IMR-90 (cell line): Measurements from ENCODE around the gene MAML2. TPM values are rescaled to one million over a fixed set of nuclear protein-coding genes. Genes with fewer than 3 reads are reported as not detected.

ENCODE experiments used
- ATAC-seq: fragments of 200-7000 bp; cut with Tn5 transposase; 2 replicates; pipeline ENCODE4 v1.9.1; 2020; ENCODE audit warnings: low read depth, mild to moderate bottlenecking, moderate library complexity
- BruUV-seq: library from RNA; stranded (reverse); fragments of 400-500 nt; replicated peaks from 2 replicates; lab custom pipeline; 2021; lab: Mats Ljungman, UMichigan
- CTCF ChIA-PET: fragments of 300-600 bp; formaldehyde crosslinking; extraction: SDS; loops from one replicate; lab custom pipeline; 2021; ENCODE audit warnings: antibody characterized with exemption; lab: Yijun Ruan, JAX
- POLR2A ChIA-PET: fragments of 300-600 bp; sonication (Branson Sonifier 250); formaldehyde crosslinking; loops from one replicate; lab custom pipeline; 2022; ENCODE audit warnings: antibody characterized with exemption; ENCODE audit not compliant: unreplicated experiment; lab: Charles Lee
- DNase-seq: peaks from one replicate; pipeline ENCODE4 v3.0.0; 2013
- H2AFZ ChIP-seq: replicated peaks from 2 replicates; pipeline ENCODE3; 2013; ENCODE audit warnings: low read length, mild to moderate bottlenecking; ENCODE audit not compliant: poor library complexity
- H2AK5ac ChIP-seq: 2 replicates; pipeline ENCODE4 v1.6.1; 2013; ENCODE audit warnings: low read depth, low read length, inconsistent platforms
- H2AK9ac ChIP-seq: replicated peaks from 2 replicates; pipeline ENCODE3; 2013; ENCODE audit warnings: mild to moderate bottlenecking, low read depth, low read length, moderate library complexity; ENCODE audit not compliant: poor library complexity
- H2BK120ac ChIP-seq: 2 replicates; pipeline ENCODE4 v1.6.1; 2013; ENCODE audit warnings: low read depth, low read length, inconsistent platforms
- H2BK15ac ChIP-seq: 3 replicates; pipeline ENCODE4 v1.6.1; 2013; ENCODE audit warnings: low read depth, low read length, inconsistent platforms
- H2BK20ac ChIP-seq: 2 replicates; pipeline ENCODE4 v1.6.1; 2013; ENCODE audit warnings: low read depth, mild to moderate bottlenecking, inconsistent platforms, low read length, moderate library complexity
- H2BK5ac ChIP-seq: 2 replicates; pipeline ENCODE4 v1.6.1; 2013; ENCODE audit warnings: mild to moderate bottlenecking, low read depth, low read length, inconsistent platforms; ENCODE audit not compliant: poor library complexity, severe bottlenecking
- H3K14ac ChIP-seq: replicated peaks from 2 replicates; pipeline ENCODE4 v1.6.1; 2013; ENCODE audit warnings: low read depth, low read length, inconsistent platforms
- H3K18ac ChIP-seq: 2 replicates; pipeline ENCODE4 v1.6.1; 2013; ENCODE audit warnings: low read depth, low read length, control low read depth
- H3K23ac ChIP-seq: 2 replicates; pipeline ENCODE4 v1.6.1; 2013; ENCODE audit warnings: low read depth, low read length, inconsistent platforms
- H3K27ac ChIP-seq: 2 replicates; pipeline ENCODE4 v1.5.1; 2013; ENCODE audit warnings: mild to moderate bottlenecking, control low read depth, low read length; ENCODE audit not compliant: insufficient read depth
- H3K27me3 ChIP-seq: 2 replicates; pipeline ENCODE4 v1.6.1; 2013; ENCODE audit warnings: low read length; ENCODE audit not compliant: control insufficient read depth, insufficient read depth
- H3K36me3 ChIP-seq: 2 replicates; pipeline ENCODE4 v1.6.1; 2013; ENCODE audit warnings: low read length, mixed read lengths; ENCODE audit not compliant: control insufficient read depth, insufficient read depth
- H3K4ac ChIP-seq: 2 replicates; pipeline ENCODE4 v1.6.1; 2013; ENCODE audit warnings: low read depth, low read length, inconsistent platforms
- H3K4me1 ChIP-seq: 2 replicates; pipeline ENCODE4 v1.6.1; 2013; ENCODE audit warnings: low read length, mixed read lengths; ENCODE audit not compliant: control insufficient read depth, insufficient read depth
- H3K4me2 ChIP-seq: 2 replicates; pipeline ENCODE4 v1.6.1; 2013; ENCODE audit warnings: low read depth, mild to moderate bottlenecking, control low read depth, low read length, moderate library complexity
- H3K4me3 ChIP-seq: 2 replicates; pipeline ENCODE4 v1.5.1; 2013; ENCODE audit warnings: low read depth, mild to moderate bottlenecking, control low read depth, low read length, moderate library complexity; ENCODE audit not compliant: insufficient read depth
- H3K56ac ChIP-seq: 2 replicates; pipeline ENCODE4 v1.6.1; 2013; ENCODE audit warnings: low read length, inconsistent platforms; ENCODE audit not compliant: insufficient read depth; ENCODE audit errors: extremely low read depth
- H3K79me1 ChIP-seq, 2 experiments: 2 replicates each; pipeline ENCODE4 v1.6.1; 2013; ENCODE audit warnings: low read length in 2 of 2, inconsistent platforms in 1 of 2, low read depth in 1 of 2
- H3K9ac ChIP-seq: 2 replicates; pipeline ENCODE4 v1.6.1; 2013; ENCODE audit warnings: low read depth, low read length, control low read depth
- H3K9me1 ChIP-seq: 2 replicates; pipeline ENCODE4 v1.6.1; 2013; ENCODE audit warnings: low read length, inconsistent platforms; ENCODE audit not compliant: insufficient read depth
- H3K9me3 ChIP-seq: 2 replicates; pipeline ENCODE4 v1.6.1; 2013; ENCODE audit warnings: low read length; ENCODE audit not compliant: control insufficient read depth, insufficient read depth
- H4K20me1 ChIP-seq: 2 replicates; pipeline ENCODE4 v1.6.1; 2013; ENCODE audit warnings: low read length, inconsistent platforms; ENCODE audit not compliant: insufficient read depth
- H4K5ac ChIP-seq: 2 replicates; pipeline ENCODE4 v1.6.1; 2013; ENCODE audit warnings: mild to moderate bottlenecking, low read depth, low read length, control low read depth
- H4K8ac ChIP-seq, 2 experiments: 2 replicates each; pipeline ENCODE4 v1.6.1; 2013; ENCODE audit warnings: low read depth in 2 of 2, low read length in 2 of 2, control low read depth in 1 of 2, inconsistent platforms in 1 of 2
- H4K91ac ChIP-seq: 2 replicates; pipeline ENCODE4 v1.6.1; 2013; ENCODE audit warnings: low read depth, low read length, inconsistent platforms; ENCODE audit not compliant: insufficient read depth
- BHLHE40 ChIP-seq: fragments of 150-350 bp; IDR thresholded peaks from 2 replicates; pipeline ENCODE4 v1.6.1; 2016; ENCODE audit warnings: mild to moderate bottlenecking, low read depth, low read length
- CEBPB ChIP-seq: IDR thresholded peaks from 2 replicates; pipeline ENCODE4 v1.6.1; 2012; ENCODE audit warnings: low read depth, low read length, improper control_type of control experiment
- FOS ChIP-seq: fragments of 150-350 bp; IDR thresholded peaks from 2 replicates; pipeline ENCODE4 v1.6.1; 2016; ENCODE audit warnings: low read depth, low read length
- MAFK ChIP-seq: IDR thresholded peaks from 2 replicates; pipeline ENCODE4 v1.6.1; 2012; ENCODE audit warnings: low read depth, low read length, improper control_type of control experiment
- MAZ ChIP-seq: IDR thresholded peaks from 2 replicates; pipeline ENCODE4 v1.6.1; 2012; ENCODE audit warnings: low read depth, mild to moderate bottlenecking, low read length, improper control_type of control experiment, moderate library complexity, borderline replicate concordance
- MXI1 ChIP-seq: IDR thresholded peaks from 2 replicates; pipeline ENCODE4 v1.6.1; 2012; ENCODE audit warnings: low read depth, mild to moderate bottlenecking, low read length, moderate library complexity, borderline replicate concordance
- NFE2L2 ChIP-seq: fragments of 150-350 bp; IDR thresholded peaks from 2 replicates; pipeline ENCODE4 v1.6.1; 2016; ENCODE audit warnings: low read depth, mild to moderate bottlenecking, low read length
- dilution Hi-C: fragments of 300-500 bp; cut with HindIII; formaldehyde crosslinking; loops from one replicate; pipeline ENCODE4 v1.14.3; 2018; ENCODE audit warnings: low sequenced_read_pairs; ENCODE audit not compliant: unreplicated experiment
- in situ Hi-C: fragments of 300-500 bp; cut with MboI; formaldehyde crosslinking; loops from 3 replicates; pipeline ENCODE4 v1.14.3; 2019; ENCODE audit warnings: low sequenced_read_pairs, inconsistent platforms, mixed read lengths
- intact Hi-C: fragments of 100-400 bp; cut with micrococcal nuclease; formaldehyde crosslinking; loops from 2 replicates; pipeline ENCODE4 v1.10.0; 2022
- polyA plus RNA-seq, 3 experiments: library from polyadenylated mRNA; depleted of rRNA; stranded (reverse); fragments of >200 nt; gene quantifications; 2 replicates each; pipeline ENCODE4 v1.2.3, GENCODE V29; 2012; ENCODE audit warnings: low replicate concordance in 1 of 3
- total RNA-seq: library from RNA; depleted of rRNA; stranded (reverse); fragments of >200 nt; gene quantifications from 2 replicates; pipeline ENCODE4 v1.2.3, GENCODE V29; 2012
- TF ChIP-seq, protein P1 (sequence below): conservative IDR thresholded peaks from 2 replicates; pipeline ENCODE4 v1.5.1; 2012; ENCODE audit warnings: mild to moderate bottlenecking, low read depth, low read length, improper control_type of control experiment
- TF ChIP-seq, protein P2 (sequence below): fragments of 150-350 bp; IDR thresholded peaks from 2 replicates; pipeline ENCODE4 v1.6.1; 2016; ENCODE audit warnings: low read depth, mild to moderate bottlenecking, low read length, moderate library complexity, borderline replicate concordance

Gene MAML2
- total and polyA plus RNA-seq, 2 of the 4 experiments (the other 2 are of a cell fraction), result 15.0 to 19.5 TPM

DNA sequence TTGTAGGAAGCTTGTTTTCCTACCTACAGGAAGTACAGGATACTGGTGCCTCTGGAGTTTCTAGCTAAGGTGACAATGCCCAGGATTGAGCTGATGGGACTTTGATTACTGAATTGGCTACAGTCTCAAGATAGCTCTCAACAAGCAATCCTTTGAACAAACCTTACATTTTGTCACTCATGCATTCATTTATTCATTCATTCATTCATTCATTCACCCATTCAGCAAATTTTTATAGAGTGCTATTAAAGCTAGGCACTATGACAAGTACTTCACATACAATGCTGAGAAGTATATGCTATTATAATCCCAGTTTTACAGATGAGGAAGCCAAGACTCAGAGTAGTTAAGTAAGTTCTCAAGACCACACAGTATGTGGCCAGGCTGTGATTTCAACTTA, 316.0 kb downstream of the MAML2 start:
- no peak overlapping the region for H3K56ac ChIP-seq
- H4K20me1 ChIP-seq, result no peaks in the 10 kb centered on the region
- no peak overlapping the region for H2AFZ ChIP-seq
- no peak overlapping the region for H4K5ac ChIP-seq
- peaks cover 24 to 27% of the 10 kb centered on the region in 2 experiments; a peak in 3 of 4 replicates for H3K79me1 ChIP-seq
- H3K9me1 ChIP-seq, result peaks cover 5% of the 10 kb centered on the region; the same call in 1 of the 2 replicates
- ChIA-PET CTCF (no interaction called here), POLR2A (no interaction called here)
- no TSS peak for BruUV-seq
- ATAC-seq (no peak), DNase-seq (no peak)
- no peaks in the 10 kb centered on the region for H3K9me3 ChIP-seq
- H2BK15ac ChIP-seq, result no peak overlapping the region
- TF ChIP-seq BHLHE40 (no peak), FOS (no peak), CEBPB (no peak), MXI1 (no peak), NFE2L2 (no peak), MAZ (no peak), MAFK (no peak)
- TF ChIP-seq, protein P1, sequence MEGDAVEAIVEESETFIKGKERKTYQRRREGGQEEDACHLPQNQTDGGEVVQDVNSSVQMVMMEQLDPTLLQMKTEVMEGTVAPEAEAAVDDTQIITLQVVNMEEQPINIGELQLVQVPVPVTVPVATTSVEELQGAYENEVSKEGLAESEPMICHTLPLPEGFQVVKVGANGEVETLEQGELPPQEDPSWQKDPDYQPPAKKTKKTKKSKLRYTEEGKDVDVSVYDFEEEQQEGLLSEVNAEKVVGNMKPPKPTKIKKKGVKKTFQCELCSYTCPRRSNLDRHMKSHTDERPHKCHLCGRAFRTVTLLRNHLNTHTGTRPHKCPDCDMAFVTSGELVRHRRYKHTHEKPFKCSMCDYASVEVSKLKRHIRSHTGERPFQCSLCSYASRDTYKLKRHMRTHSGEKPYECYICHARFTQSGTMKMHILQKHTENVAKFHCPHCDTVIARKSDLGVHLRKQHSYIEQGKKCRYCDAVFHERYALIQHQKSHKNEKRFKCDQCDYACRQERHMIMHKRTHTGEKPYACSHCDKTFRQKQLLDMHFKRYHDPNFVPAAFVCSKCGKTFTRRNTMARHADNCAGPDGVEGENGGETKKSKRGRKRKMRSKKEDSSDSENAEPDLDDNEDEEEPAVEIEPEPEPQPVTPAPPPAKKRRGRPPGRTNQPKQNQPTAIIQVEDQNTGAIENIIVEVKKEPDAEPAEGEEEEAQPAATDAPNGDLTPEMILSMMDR, result no peak
- TF ChIP-seq, protein P2, sequence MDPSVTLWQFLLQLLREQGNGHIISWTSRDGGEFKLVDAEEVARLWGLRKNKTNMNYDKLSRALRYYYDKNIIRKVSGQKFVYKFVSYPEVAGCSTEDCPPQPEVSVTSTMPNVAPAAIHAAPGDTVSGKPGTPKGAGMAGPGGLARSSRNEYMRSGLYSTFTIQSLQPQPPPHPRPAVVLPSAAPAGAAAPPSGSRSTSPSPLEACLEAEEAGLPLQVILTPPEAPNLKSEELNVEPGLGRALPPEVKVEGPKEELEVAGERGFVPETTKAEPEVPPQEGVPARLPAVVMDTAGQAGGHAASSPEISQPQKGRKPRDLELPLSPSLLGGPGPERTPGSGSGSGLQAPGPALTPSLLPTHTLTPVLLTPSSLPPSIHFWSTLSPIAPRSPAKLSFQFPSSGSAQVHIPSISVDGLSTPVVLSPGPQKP, result no peak
- H3K4me1 ChIP-seq, result no peaks in the 10 kb centered on the region
- H3K27ac ChIP-seq, result no peak overlapping the region
- H3K4me2 ChIP-seq, result no peak overlapping the region
- no peak overlapping the region for H3K4ac ChIP-seq
- H2BK20ac ChIP-seq, result no peak overlapping the region
- no peak overlapping the region for H2AK5ac ChIP-seq
- H3K14ac ChIP-seq, result no peak overlapping the region
- H4K8ac ChIP-seq, result no peak overlapping the region
- H3K9ac ChIP-seq, result no peak overlapping the region
- no peak overlapping the region for H2BK120ac ChIP-seq
- no peak overlapping the region for H3K18ac ChIP-seq
- dilution Hi-C loops, result loop anchor here (25.0 kb wide), 1 partner anchor 335 kb away; no protein-coding TSS in a partner anchor
- no peak overlapping the region for H2BK5ac ChIP-seq
- H3K23ac ChIP-seq, result no peak overlapping the region
- intact Hi-C loops, result no loop called here
- in situ Hi-C loops, result no loop called here
- H4K91ac ChIP-seq, result no peak overlapping the region
- H3K27me3 ChIP-seq, result no peaks in the 10 kb centered on the region
- H2AK9ac ChIP-seq, result no peak overlapping the region
- no peaks in the 10 kb centered on the region; the same call in none of the 2 replicates for H3K36me3 ChIP-seq
- no peak overlapping the region for H3K4me3 ChIP-seq
